Fibroblast of mammary gland (primary cell): ENCODE data around the gene GLI3.
A peak's percentile ranks its signal among the peaks of the same experiment; 100 is the strongest.

Experiments used
- DNase-seq: peaks from one replicate; pipeline ENCODE4 v3.0.0-alpha.2; 2010; ENCODE audit warnings: low read depth
- H3K4me3 ChIP-seq: 2 replicates; pipeline ENCODE4 v1.5.1; 2011; ENCODE audit warnings: low read depth, mild to moderate bottlenecking, low read length, moderate library complexity; ENCODE audit not compliant: control insufficient read depth
- TF ChIP-seq, protein P1 (sequence below): conservative IDR thresholded peaks from 2 replicates; pipeline ENCODE4 v1.5.1; 2011; ENCODE audit warnings: low read depth, low read length, inconsistent platforms; ENCODE audit not compliant: control insufficient read depth, insufficient read depth

The GLI3 gene

DNA sequence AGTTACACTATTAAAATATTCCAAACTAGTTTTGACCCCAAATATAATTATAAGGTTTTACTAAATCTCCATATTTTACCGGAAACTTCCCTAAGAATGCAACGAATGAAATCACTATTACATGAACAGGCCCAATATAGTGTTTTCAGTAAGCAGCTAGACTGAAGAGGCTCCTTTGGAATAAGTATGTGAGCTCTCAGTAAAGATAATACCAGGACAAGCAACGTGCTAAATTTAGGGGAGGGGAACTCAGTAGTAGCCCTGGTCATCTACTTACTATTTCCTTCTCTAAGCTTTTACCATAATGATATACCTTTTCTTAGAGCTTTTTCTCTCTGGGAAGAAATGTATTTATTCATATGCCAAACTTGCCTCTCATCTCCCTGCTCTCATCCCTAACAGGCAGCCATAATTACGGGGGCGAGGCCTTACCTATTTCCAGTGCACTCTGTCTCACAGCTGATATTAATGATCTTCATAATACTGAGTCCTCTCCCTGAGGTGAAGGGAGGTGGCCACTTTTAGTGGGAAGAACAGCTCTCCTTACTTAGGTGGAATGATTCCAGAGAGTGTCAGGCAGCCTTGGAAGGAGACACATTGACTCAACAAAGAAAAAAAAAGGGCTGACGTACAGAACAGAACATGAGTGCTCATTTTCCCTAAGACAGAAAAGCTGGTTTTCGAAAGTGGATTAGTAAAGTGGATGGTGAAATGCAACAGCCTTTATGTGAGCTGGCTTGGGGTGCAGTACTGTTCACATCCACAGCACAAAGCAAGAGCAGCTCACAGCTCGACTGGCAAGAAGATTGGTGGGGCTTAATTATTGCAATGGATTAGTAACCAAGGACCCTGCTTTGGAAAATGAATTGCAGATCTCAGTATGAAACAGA is 165.4 kb downstream of the GLI3 start:
- peak; percentile 91 for DNase-seq
- TF ChIP-seq, protein P1, sequence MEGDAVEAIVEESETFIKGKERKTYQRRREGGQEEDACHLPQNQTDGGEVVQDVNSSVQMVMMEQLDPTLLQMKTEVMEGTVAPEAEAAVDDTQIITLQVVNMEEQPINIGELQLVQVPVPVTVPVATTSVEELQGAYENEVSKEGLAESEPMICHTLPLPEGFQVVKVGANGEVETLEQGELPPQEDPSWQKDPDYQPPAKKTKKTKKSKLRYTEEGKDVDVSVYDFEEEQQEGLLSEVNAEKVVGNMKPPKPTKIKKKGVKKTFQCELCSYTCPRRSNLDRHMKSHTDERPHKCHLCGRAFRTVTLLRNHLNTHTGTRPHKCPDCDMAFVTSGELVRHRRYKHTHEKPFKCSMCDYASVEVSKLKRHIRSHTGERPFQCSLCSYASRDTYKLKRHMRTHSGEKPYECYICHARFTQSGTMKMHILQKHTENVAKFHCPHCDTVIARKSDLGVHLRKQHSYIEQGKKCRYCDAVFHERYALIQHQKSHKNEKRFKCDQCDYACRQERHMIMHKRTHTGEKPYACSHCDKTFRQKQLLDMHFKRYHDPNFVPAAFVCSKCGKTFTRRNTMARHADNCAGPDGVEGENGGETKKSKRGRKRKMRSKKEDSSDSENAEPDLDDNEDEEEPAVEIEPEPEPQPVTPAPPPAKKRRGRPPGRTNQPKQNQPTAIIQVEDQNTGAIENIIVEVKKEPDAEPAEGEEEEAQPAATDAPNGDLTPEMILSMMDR: peak; percentile 42
- H3K4me3 ChIP-seq: no peak overlapping the region

DNA sequence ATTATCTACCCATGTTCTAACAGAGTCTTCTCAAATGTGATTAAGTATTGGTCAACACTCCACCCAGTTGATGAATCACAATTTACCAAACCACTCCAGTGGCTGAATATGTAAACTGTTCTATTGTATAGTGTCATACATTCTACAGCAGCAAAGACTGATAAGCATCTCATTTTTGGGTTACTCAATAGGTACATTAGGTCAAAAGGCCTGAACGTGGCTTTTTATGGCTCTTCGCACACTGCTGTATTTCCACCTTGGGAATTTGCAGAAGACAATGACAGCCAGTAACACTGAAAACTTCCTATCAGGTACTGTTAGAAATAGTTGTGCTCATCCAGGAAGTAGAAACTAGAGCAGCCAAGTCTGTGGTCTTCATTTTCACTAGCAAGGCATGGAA is 166.9 kb downstream of the GLI3 start:
- TF ChIP-seq, protein P1: no peak
- peak; percentile 82 for DNase-seq
- no peak overlapping the region for H3K4me3 ChIP-seq

DNA sequence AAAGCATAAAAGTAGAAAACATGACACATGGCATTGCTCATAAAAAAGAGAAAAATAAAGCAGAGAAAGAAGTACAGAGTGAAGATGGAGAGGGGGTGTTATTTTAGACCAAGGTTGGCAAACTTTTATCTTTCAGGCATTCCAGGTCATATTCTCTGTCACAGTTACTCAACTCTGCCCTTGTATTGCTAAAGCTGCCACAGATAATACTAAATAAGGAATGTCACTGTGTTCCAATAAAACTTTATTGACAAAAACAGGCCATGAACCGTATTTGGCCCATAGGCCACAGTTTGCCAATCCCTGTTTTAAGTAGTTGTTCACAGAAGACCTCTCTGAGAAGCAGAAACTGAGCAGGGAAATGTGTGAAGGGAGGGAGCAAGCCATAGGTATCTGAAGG is 167.4 kb downstream of the GLI3 start:
- DNase-seq: no peak
- TF ChIP-seq, protein P1: no peak

DNA sequence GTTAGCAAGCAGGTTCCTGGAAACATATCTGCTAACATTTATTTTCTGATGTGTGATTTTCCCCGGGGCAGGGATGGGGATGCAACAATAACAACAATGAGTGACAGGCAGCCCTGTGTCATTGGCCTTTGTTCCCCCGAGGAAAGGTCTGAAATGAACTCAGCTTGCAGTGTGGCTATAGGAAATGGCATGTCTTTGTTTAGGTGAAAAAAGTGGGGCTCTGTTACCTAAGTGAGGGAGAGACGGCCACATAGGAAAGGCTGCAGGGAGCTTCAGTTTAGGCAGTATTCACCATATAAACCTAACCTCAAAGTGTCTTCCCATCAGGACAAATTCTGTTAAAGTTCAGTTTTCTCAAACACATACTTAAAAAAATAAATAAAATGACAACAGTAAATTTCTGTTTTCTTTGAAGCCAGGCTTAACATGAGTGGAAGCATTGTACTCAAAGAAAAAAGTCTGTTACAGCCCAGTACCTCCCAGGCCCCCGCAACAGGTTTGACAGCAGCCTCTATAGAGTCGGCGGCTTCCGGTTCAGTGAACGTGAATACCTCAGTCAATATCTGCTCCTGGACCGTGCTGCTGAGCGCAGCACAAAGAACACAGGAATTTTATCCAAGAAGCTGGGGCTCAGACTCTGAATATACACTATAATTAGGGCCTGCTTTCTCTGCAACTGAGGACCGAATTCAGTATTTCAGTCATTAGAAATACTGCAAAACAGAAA is 168.3 kb downstream of the GLI3 start:
- TF ChIP-seq, protein P1: no peak
- DNase-seq: no peak
- no peak overlapping the region for H3K4me3 ChIP-seq

More for the DNA sequence above, 167.4 kb downstream of the GLI3 start:
- no peak overlapping the region for H3K4me3 ChIP-seq

DNA sequence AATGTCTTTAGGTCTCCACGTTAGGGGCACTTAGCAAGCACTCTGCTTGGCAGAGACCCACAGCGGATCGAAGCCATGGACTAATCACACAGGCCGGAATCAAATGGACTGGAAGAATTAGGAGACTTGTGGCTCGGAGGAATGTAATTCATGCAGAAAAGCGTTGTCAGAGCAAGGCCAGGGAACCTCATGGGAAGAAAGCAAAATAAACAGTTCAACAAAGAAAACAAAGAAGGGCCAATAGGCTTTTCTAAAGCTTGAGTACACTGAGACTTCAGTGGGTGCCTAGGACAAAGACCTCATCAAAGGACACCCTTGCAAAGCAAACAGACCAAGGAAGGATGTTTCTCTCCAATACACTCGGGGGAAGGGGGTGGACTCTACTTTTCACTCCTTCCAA is 171.1 kb downstream of the GLI3 start:
- DNase-seq: no peak
- H3K4me3 ChIP-seq: no peak overlapping the region
- TF ChIP-seq, protein P1: no peak

DNA sequence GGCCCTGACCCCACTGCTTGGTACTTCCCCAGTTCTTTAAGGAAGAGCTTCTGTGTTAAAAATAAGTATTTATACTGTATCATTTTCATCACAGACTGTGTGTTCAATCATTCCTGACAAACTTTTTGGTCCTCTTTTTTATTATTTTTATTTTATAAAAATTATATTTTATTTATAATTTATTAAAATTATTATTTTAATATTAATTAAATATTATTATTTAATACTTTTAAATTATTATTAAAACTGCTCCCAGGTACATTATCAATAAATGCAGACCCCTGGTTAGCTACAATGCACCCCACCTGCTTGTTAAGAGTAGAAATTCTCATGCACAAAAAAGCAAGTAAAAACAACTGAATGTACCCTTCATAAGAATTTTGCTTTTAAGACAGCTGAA is 172.0 kb downstream of the GLI3 start:
- no peak overlapping the region for H3K4me3 ChIP-seq
- TF ChIP-seq, protein P1: no peak
- DNase-seq: no peak
